HG03558 (cell line): Measurements from ENCODE around the gene DLG1.
A peak's percentile ranks its signal among the peaks of the same experiment; 100 is the strongest.

Experiments used
- ATAC-seq: cut with Tn5 transposase; IDR thresholded peaks from one replicate; pipeline ENCODE4 v1.9.1; 2021; ENCODE audit warnings: moderate number of reproducible peaks; ENCODE audit not compliant: unreplicated experiment; ENCODE audit errors: extremely low read depth

The DLG1 gene

DNA sequence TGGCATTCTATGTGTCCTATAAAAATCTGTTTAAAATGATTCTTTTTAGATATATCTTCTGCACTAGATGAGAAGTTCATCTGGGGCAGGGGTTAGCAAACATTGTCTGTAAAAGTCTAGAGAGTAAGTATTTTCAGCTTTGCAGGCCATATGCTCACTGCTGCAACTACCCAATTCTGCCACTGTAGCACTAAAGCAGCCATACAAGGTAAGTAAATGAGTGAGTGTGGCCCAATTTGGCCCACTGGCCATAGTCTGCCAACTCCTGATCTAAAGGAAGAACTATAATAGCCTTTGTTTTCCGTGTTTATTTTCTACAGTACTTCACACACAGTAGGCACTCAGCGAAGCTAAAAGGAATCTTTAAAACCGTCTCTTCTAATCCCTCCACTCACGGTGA is 42.3 kb downstream of the DLG1 start:
- ATAC-seq = no peak

DNA sequence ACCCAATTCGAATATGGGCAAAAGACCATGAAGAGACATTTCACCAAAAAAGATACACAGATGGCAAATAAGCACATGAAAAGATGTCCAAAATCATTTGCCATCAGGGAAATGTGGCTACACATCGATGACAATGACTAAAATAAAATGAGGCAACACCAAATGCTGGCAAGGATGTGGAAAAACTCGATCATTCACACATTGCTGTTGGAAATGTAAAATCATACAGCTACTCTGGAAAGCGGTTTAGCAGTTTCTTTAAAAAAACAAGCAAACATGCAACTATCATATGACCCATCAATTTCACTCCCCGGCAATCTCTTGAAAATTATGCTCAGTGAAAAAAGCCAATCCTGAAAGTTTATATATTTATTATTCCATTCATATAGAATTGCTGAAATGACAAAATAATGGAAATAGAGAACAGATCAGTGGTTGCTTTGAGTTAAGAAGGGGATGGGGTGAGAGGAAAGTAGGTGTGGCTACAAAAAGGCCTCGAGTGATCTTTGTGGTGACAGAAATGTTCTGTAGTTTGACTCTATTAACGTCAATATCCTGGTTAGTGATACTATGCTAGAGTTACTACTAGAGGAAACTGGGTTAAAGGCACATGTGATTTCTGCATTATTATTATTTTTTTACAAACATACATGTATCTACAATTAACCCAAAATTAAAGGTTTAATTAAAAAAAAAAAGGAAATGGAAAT is 45.0 kb downstream of the DLG1 start:
- ATAC-seq = no peak

DNA sequence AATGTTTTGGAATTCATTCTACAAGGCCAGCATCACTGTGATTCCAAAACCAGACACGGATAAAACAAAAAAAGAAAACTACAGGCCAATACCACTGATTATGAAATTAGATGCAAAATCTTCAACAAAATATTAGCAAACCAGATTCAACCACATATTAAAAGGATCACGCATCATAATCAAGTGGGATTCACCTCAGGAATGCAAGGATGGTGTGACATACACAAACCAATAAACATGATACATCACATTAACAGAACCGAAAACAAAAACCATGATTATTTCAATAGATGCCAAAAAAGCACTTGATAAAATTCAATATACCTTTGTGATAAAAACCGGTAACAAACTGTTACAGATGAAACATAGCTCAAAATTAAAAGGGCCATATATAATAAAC is 48.9 kb downstream of the DLG1 start:
- no peak for ATAC-seq

DNA sequence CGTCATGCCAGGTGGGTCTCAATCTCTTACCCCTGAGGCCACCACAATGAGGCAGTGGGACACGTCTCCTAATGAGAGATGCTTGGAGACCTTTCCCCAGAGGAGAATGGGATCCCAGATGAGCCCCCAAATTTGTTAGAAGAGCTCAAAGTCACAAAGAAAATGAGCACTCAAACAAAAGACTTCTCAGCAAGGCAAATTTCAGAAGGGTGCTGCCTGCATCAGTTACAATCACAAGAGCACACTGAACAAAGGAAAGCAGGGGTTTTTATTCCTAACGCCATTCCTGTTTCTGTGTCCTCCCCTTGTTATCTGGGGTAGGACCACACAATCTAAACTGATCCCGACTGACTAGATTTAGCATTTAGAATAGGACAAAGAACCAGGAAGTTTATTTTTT is 50.1 kb downstream of the DLG1 start:
- no peak for ATAC-seq

DNA sequence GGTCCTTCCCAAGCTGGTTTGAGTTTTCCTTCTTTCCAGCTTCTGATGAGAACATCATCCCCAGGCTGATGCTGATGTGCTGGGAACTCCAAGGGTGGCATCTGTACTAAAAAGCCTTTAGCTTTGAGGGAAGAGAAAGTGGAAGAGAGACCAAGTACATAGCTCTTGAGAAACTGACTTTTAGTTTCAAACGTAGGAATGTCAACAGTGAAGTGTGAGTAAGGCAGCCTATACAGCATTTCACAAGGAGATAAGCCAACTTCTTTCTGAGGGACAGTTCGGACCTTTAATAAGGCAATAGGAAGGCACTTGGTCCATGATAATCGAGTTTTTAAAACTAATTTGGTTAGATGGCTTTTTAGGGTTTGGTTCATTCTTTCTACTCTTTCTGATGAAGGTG is 53.7 kb downstream of the DLG1 start:
- ATAC-seq = no peak

DNA sequence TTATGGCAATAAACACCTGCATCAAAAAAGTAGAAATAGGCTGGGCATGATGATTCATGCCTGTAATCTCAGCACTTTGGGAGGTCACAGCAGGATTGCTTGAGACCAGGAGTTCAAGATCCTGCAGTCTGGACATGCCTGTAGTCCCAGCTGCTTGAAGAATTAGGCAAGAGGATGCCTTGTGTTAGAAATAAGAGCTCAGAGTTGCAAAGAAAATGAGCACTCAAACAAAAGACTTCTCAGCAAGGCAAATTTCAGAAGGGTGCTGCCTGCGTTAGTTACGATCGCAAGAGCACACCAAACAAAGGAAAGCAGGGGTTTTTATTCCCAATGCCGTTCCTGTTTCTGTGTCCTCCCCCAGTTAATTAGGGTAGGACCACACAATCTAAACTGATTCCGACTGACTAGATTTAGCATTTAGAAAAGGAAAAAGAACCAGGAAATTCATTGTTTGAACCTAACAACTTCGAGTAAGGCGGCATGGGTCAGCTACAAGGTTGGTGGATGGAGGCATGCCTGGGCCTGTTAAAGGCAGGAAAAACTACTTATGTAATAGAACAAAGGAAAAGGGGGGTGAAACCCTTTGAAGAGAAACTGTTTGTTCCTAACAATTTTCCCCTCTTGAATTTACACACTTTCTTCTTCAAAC is 55.5 kb downstream of the DLG1 start:
- no peak for ATAC-seq

DNA sequence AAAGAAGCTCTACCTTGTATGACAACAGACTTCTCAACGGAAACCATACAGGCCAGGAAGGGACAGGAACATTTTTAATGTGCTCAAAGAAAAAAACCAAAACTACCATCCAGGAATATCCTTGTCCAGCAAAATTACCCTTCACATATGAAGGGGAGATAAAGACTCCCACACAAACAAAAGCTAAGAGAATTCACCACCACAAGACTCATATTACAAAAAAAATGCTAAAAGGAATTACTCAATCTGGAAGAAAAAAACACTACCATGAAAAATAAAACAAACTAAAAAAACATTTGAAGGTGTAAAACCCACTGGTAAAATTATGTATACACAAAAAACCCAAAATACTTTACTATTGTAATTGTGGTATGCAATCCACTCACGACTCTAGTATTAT is 57.2 kb downstream of the DLG1 start:
- ATAC-seq = no peak

DNA sequence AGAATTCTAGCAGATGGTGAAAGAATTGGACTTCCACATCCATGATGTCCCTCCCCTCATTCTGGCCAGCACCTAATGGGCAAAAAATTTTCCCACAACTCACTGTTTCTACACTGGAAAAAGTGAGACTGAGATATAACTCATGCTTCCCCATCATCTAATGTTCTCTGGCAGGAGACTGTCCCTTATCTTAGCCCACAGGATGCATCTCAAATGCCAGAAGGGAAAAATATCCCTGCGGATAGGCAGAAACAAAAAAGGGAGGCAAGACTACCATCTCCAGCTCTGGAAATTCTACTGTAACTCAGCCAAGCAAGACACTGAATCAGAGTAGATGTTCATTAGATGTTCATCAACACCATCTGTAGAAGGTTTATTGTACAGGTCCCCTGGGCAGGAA is 58.6 kb downstream of the DLG1 start:
- ATAC-seq = no peak

DNA sequence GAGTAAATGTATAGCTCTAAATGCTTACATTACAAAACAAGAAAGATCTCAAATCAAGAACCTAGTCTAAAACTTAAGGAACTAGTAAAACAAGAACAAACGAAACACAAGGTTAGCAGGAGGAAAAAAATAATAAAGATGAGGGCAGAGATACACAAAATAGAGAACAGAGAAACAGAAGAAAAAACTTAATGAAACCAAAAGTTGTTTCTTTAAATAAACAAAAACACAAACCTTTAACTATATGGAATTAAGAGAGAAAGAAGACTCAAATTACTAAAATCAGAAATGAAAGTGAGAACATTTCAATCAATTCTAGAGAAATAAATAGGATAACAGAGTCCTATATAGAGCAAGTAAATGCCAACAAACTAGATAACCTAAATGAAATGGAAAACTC is 59.6 kb downstream of the DLG1 start:
- ATAC-seq = peak; percentile 46

DNA sequence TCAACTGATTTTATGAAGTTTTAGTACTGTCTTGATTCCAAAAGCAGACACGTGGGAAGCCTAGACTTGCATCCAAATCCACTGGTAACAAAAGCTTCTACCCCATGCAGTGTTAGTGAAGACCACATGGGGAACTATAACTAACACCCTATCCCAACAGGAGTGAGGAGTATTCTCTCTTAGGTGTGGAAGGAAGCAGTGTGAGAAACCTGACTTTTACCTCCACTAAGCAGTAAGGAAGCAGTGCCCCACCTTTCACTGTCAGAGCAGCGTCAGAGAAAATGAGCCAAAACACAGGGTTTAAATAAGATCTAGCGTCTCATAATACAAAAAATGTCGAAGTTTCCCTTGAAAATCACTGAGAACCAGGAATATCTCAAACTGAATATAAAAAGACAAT is 60.5 kb downstream of the DLG1 start:
- no peak for ATAC-seq

DNA sequence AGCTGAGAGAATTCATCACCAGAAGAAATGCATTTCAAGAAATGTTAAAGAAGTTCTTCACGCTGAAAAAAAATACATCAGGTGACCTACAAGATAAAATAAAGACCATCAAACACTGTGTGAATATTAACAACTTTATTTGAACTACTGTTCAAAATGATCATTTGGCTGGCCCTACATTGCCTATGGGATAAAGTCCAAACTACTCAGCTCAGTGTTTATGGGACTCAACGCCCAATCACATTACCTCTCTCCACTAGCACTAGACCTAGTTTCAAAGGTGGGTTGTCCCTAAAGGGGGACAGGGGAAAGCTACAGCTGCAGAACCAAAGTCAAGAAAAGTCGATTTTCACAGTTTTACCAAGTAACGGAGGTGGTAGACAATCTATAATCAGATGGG is 62.0 kb downstream of the DLG1 start:
- ATAC-seq = no peak

DNA sequence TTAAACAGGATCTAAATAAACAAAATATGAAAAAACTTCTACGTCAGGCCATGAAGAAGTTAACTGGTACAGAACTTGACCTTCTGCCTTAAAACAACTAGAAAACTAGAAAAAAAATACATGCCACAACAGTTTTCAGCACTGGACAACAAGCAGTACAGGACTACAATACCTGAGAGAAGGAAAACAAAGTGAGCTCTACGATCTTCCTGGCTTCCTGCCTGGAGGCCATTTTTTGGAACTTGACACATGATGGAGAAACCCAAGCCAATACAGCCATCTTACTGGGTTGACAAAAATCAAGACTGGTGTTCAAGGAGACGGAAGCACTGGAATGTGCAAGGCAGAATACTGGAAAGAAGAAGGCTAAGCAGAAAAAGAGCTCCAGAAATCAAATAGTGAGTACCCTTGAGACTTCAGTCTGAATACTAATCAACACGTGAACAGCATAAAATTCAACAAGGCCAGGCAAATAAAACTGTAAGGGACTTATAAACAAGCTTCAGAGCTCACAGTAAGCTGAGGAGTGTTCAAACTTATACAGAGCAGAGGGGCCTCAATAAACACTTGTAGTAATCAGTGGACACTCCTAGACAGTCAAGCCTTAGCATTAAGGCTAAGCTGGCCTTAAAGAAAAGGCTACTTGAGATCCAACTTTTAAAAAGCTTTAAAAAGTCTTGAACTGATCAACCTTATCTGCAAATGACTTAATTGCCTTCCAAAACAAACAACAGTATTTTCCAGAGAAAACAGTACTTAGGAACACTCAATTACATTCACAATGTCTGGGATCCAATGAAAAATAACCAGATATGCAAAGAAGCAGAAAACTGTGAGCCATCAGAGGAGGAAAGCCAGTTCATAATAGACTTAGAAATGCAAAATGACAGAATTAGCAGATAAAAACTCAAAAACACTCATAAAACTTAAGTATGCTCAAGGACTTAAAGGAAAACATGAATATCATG is 63.2 kb downstream of the DLG1 start:
- no peak for ATAC-seq

DNA sequence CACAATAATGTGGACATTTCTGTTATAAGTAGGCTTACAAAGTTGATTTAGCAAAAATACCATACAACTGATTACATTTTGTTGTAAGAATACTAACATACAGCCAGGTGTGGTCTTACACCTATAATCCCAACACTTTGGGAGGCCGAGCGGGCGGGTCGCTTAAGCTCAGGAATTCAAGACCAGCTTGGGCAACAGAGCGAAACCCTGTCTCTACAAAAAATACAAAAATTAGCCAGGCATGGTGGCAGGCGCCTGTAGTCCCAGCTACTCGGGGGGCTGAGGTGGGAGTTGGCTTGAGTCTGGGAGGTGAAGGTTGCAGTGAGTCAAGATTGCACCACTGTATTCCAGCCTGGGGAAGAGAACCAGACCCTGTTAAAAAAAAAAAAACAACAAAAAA is 67.1 kb downstream of the DLG1 start:
- ATAC-seq = no peak

DNA sequence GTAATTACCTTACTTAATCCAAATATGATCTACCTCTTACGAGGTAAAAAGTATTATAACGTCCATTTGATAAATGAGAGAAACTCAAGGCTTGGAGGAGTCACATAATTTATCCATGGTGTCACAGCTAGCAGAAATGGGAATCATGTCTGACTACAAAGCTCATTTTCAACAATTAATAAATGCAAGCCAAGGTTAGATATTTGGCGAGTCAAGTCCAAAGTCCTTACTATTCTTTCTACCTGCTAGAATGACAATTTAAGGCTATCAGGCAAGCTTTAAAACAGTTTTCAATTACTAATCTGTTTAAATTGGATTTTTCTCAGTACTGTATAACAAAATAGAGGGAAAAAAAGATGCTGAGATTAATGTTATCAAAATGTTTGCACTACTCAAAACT is 68.6 kb downstream of the DLG1 start:
- ATAC-seq = no peak

DNA sequence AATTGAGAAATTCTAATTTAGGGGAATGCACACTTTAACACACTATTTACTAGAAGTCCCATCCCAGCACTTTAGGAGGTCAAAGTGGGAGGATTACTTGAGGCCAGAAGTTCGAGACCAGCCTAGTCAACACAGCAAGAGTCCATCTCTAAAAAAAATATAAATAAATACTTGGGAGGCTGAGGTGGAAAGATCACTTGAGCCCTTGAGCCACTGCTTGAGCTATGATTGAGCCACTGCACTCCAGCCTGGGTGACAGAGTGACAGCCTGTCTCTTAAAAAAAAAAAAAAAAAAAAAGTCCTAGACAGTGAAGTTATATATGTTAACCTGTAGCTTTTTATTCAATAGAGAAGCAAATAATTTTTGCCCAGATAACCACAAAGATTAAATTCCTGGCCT is 69.2 kb downstream of the DLG1 start:
- no peak for ATAC-seq

DNA sequence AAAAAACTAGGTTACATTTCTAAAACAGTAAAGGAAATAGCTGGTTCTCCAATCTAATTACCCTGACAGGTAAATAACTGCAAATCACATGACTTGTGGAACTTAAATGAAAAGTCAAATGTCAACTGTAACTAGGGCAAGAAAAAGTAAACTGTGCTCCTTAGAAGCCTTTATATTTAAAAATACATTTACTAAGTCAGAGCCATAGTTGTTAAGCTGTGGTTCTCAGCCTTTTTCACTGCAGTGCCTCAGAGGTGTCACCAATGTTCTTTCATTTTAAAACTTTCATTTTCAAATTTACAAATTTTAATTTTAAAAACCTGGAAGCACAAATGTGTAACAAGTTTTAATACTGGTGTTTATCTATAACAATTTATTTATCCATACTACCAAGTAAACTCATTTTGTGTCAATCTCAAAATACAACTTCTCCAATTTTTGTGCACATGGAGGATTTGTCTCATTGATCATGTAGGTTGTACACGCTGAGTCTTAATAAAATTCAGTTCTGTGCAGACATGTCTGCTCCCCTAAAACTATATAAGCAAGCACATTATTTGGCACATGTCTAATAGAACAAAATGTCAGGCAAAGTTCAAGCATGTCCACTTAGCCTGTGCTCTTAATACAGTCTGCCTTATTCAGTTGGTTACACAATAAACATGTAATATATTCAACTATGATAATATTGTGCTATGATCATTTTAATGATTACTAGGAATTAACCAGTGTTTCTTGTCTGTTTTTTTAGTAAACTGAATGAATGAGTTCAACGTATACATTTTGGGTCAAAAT is 70.4 kb downstream of the DLG1 start:
- no peak for ATAC-seq

DNA sequence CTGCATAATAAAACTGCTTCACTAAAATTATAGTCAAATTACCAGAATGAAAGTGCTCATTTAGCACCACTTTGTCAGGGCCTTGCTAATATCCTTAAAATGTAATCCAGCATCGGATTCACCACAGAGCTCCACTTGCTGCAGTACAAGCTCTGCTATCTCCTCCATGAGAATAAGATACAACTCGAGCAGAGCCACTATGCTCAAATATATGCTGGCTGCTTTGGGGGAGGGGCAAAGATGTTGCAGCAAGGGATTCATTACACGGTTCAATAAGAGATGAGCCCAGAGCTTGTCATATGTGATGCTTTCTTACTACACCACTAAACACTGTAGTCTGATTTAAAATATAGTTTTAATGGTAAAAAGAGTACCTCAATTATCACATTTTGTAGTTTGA is 72.2 kb downstream of the DLG1 start:
- ATAC-seq = no peak

DNA sequence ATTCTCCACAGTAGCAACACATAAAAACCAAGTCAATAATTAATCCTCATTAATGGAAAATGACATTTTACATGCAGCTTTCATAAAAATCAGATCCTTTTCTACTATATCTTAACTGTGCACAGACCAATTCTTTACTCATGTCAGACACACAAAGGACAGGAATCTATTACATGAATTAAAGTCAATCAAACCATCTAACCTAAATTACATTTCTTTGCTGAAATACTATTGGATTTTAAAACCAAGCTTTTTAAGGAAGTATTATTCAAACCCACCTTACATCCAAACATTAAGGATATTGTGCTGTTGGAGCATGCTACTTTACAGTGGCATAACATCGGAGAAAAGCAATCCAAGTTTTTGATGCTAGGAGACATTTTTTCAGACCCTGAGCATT is 72.8 kb downstream of the DLG1 start:
- ATAC-seq = no peak

DNA sequence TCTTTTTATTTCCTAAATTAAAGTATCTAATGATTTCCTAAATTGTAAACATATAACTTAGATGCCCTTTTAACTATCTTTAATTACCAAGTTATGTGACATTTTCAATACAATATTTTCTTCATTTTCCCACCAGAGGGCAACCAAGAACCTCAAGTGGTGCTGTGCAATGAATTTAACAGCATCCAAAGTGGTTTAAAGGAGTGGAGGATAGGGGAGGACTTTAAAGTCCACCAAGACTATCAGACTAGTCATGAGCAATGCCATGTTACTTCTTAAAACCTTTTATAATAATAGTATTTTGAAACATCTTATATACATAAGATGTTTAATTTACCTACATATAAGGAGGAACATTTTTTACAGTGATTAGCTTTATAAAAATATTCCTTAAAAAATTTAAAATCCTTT is 74.4 kb downstream of the DLG1 start:
- ATAC-seq = no peak

DNA sequence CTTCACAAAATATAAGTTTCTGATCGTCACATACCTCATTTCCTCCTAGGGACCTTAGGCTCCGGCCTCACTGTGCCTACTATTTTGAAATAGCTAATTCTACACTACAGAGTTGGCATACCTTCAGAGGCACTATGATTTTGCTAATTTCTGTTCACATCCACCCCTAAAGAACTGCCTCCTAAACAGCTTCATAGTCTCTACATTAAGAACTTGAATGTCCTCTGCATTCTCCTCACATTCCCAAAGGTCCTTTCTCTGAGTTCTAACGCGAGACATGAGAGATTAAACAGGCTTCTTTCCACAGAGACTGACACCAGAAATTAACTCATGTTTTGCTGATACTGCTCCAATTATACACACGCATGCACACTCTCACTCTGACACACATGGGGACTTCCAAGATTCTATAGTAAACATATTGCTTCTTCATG is 75.5 kb downstream of the DLG1 start:
- ATAC-seq = no peak
